Activated CD4-positive, alpha-beta T cell treated with anti-CD3 and anti-CD28 coated beads, Interleukin-2, amount 50 U/mL, for 4 hours (primary cell): ENCODE results near the gene HK1.
"Not testable (repeated sequence)": the region's sequence is repeated elsewhere in the genome, so short reads cannot be mapped to it uniquely, and the experiment has no call there.

Experiments
- DNase-seq, 2 experiments: peaks; one replicate each; pipeline ENCODE4 v3.0.0-alpha.2; 2020

The HK1 gene

GRCh38 chr10:69315100-69315542 lies 36.8 kb downstream of the HK1 start:
- DNase-seq = no peak

DNA sequence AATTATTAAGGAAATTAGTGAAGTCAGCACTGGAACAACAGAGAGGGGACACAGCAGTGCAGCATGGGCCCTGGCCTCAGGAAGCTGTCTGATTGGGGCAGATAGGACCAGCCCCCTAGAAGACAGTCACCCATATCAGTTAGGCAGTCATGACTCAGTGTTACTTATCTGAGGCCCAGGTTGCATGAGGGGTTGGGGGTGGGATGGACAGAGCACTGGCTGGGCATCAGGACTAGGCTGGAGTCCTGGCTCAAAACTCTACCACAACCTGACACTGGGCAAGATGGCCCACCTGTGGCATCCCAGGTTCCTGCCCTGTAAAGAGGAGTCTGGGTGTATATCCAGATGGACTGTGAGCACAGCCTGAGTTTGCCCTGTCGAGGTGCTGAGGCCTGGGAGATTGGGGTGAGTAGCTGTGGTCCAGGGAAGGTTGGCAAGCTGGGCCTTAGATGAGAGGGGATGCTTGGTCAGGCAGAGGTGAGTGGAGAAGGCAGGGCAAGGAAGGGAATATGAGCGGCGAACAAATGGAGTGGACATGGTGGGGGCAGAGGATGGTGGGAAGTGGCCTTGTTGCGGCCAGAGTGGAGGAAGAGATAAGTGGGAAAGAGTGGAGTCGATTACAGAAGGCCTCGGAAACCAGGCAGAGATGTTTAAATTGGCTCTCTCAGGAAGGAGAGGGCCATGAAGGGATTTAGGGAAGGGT lies 37.5 kb downstream of the HK1 start:
- no peak for DNase-seq

DNA sequence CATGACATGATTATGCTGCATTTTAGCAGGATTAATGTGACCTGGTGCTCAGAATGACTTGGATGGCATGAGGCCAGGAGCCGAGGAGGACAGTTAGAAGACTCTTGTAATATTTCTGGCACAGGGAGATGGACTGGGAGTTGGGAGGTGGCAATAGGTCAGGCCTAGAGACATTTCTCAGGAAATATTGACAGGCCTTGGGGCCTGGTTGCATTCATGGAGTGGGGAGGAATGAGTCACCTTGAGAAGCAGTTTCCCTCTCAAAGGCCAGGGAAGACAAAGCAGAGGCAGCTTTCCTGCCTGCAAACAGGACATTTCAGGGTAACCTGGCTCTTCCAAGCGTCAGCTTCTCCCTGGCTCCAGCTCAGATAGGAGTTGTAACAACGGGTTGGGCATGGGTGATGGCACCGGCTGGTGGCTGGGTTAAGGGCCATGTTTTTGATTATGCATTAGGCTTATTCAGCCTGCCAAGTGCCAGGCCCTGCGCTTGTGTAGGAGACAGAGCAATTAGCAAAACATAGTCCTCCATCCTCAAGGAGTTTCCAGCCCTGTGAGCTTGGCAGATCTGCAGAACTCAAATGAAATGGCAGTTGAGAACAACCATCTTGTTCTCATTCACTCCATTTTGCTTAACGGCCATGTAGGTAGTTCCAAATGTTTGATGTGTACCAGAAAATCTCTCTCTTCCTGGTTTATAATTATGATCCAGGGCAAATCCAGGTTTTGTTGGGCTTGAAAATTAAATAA lies 38.2 kb downstream of the HK1 start:
- no peak for DNase-seq

DNA sequence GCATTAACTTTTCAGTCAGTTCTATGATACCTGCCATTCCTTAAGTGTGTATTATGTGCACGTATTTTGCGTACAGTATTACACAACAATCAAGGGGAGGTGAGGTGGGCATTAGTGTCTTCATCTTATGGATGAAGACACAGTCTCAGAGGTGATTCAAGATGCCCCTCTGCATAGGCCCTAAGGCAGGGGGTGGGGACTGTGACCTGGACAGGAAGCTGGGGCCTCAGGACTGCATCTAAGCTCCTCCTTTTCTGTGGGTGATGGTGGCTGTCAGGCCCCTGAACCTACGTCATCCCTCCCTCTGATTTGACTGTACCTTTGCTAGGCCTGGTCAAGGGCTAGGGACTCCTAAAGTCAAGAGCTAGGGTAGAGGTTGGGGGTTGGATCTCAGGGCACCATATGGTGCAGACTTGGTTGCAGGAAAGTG lies 38.9 kb downstream of the HK1 start:
- no peak for DNase-seq

DNA sequence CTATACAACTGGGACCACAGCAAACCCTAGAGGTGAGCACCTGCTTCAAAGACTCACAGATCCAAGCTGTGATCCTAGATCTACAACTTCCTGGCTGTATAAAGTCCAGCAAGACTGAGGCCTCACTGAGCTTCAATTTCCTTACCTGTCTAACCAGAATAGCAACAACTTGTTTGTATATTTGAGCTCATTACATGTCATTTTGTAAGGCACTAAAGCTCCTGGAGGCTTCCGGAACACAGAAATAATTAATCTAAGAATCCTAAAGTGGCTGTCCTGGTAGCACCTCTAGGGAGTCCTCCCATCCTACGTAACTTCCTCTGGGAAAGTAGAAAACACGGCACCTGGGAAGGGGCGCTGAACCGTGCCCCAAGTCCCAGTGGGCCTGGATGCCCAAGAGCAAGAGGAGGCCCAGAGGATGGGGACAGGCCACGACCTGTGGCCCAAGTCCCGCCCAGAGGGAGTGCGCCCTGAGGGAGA lies 39.4 kb downstream of the HK1 start:
- DNase-seq = no peak

GRCh38 chr10:69318106-69318866 lies 40.0 kb downstream of the HK1 start:
- DNase-seq = peak; percentile 85 to 87

DNA sequence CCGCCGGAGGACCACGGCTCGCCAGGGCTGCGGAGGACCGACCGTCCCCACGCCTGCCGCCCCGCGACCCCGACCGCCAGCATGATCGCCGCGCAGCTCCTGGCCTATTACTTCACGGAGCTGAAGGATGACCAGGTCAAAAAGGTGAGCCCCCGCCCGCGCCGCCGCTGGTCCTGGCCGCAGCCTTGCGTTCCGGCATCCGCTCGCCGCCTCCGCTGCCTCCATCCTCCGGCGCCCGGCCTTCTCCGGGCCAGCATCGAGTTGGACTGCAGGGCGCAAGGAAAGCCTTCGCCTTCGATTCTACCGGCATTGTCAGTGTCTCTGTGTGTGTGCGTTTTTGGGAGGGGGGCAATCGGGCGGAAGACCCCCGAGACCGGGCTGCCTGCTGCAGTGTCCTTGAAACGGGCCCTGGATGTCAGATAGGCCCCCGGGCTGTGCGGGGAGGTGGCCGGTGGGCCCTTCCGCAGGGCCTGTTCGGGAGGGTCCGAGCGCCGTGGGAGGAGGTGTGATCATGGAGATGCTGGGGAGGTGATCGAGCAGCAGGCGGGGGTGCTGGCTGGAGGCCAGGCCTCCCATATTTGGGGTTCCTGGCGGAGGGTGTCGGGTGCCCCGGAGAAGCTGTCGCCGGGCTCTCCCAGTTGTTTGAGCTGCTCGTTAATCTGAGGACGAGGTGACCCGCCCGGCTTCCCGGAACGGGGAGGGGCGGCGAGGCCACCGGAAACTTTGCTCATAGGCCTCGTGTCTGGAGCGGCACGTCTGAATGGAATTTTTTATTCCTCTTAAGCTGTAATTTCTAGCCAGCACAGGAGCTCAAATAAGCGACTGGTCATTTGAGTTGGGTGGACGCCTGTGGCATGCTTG lies 40.8 kb downstream of the HK1 start:
- DNase-seq = peak; percentile 75 to 79

- peak in 1 of 2 experiments; percentile 9 for DNase-seq
Measured at GRCh38 chr10:69319841-69320316, 41.6 kb downstream of the HK1 start.

DNA sequence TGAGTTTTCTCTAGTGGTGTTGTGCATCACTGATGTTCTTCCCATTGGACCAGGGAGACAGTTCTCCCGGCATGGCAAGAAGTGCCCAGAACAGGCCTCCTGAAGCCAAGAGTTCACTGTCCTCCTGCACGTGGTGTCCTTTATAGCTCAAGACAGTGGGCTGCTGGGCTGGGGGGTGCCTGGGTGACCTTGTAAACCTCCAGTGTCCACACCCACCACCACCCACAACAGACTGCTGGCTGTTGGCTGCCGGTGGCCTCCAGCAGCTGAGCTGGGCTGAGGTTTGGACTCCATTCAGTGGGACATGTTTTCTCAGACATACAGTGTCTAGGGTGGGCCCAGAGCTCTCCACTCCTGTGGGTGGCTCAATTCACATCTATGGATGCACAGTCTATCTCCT lies 42.2 kb downstream of the HK1 start:
- DNase-seq = no peak

DNA sequence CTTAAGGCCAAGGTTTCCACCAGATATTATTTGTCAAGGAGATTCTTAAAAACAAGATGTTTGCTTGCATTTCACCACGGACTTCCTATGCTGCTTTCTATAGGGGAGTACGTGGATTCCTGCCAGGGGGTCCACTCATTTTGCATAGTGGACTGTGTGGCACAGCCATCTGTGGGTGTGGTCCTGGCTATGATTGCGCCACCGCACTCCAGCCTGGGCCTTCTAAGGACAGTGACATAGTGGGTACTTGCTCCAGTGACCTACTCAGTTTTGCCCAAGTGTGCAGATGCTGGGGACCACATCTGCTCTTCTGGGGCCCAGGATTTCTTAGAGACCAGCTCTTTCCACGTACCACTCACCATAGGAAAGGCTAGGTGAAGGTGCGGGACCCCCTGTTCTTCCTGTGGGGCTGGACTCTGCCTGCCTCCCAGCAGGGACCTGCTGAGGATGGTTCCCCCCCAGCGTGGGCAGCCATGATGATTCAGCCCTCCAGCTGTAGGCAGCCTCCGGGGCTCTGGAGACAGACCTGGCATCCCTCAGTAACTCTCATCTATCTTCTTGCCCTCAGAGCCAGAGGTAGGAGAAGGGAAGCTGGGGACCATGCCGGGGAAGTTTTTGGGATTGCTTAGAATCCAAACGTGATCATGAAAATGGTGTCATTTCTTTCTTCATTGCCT lies 42.9 kb downstream of the HK1 start:
- DNase-seq = no peak

- no peak for DNase-seq
Measured at GRCh38 chr10:69321865-69322264, 43.6 kb downstream of the HK1 start.

GRCh38 chr10:69322346-69322745 lies 44.0 kb downstream of the HK1 start:
- not testable (repeated sequence) for DNase-seq

DNA sequence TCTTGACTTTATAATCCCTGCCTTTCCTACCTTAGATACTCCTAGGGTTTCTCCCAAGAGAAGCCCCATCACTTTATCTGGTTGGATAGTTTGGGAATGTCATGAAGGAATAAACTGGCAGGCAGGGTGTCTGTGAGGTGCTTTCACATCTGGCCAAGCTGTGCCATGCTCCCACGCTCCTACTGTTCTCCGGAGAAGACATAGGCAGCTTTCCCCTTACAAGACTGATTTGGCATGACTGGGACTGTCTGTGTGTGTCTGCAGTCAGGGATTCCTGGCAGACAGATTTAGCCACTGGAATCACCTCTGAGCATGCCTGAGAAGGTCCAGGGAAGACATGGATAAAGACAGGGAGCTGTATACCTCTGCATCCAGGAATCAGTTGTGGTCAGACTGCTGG lies 45.3 kb downstream of the HK1 start:
- DNase-seq = no peak

- no peak for DNase-seq
Measured at GRCh38 chr10:69324583-69324982, 46.3 kb downstream of the HK1 start.

GRCh38 chr10:69325637-69326523 lies 47.6 kb downstream of the HK1 start:
- DNase-seq = not testable (repeated sequence)

- no peak for DNase-seq
Measured at GRCh38 chr10:69326692-69327091, 48.4 kb downstream of the HK1 start.

GRCh38 chr10:69327463-69328379 lies 49.4 kb downstream of the HK1 start:
- DNase-seq = peak; percentile 26 to 28

GRCh38 chr10:69328380-69328735 lies 50.1 kb downstream of the HK1 start:
- DNase-seq = no peak

- DNase-seq = not testable (repeated sequence)
Measured at GRCh38 chr10:69328888-69329287, 50.6 kb downstream of the HK1 start.
